H9 (cell line): ENCODE measurements around the gene MAZ. TPM values are rescaled to one million over a fixed set of nuclear protein-coding genes. Genes with fewer than 3 reads are reported as not detected.
"Not testable (repeated sequence)": the region's sequence is repeated elsewhere in the genome, so short reads cannot be mapped to it uniquely, and the experiment has no call there.

Source experiments
- DNase-seq: peaks from one replicate; pipeline ENCODE4 v3.0.0-alpha.2; 2017
- H2AFZ ChIP-seq: one replicate; pipeline ENCODE4 v1.6.1; 2013; ENCODE audit warnings: mild to moderate bottlenecking, low read length, control low read depth, moderate library complexity
- H2AK5ac ChIP-seq: 2 replicates; pipeline ENCODE4 v1.6.1; 2013; ENCODE audit warnings: low read length, control low read depth, mixed read lengths; ENCODE audit not compliant: insufficient read length
- H2BK120ac ChIP-seq: one replicate; pipeline ENCODE4 v1.6.1; 2013; ENCODE audit warnings: low read depth, mild to moderate bottlenecking, low read length, control low read depth, inconsistent platforms; ENCODE audit not compliant: poor library complexity, severe bottlenecking
- H2BK12ac ChIP-seq: 2 replicates; pipeline ENCODE4 v1.6.1; 2013; ENCODE audit warnings: low read length, control low read depth, mixed read lengths, low read depth; ENCODE audit not compliant: insufficient read length
- H2BK15ac ChIP-seq: 2 replicates; pipeline ENCODE4 v1.6.1; 2013; ENCODE audit warnings: low read depth, low read length, control low read depth
- H2BK20ac ChIP-seq: one replicate; pipeline ENCODE4 v1.6.1; 2013; ENCODE audit warnings: low read depth, mild to moderate bottlenecking, low read length, control low read depth, inconsistent platforms; ENCODE audit not compliant: poor library complexity, severe bottlenecking
- H2BK5ac ChIP-seq: 2 replicates; pipeline ENCODE4 v1.6.1; 2013; ENCODE audit warnings: low read length, control low read depth, mixed read lengths; ENCODE audit not compliant: insufficient read length
- H3K14ac ChIP-seq: 2 replicates; pipeline ENCODE4 v1.6.1; 2013; ENCODE audit warnings: low read length, control low read depth; ENCODE audit not compliant: insufficient read depth
- H3K18ac ChIP-seq: 2 replicates; pipeline ENCODE4 v1.6.1; 2013; ENCODE audit warnings: low read depth, mild to moderate bottlenecking, mixed read lengths, low read length, control low read depth; ENCODE audit not compliant: insufficient read length
- H3K23ac ChIP-seq: 2 replicates; pipeline ENCODE4 v1.6.1; 2013; ENCODE audit warnings: low read length, control low read depth, mixed read lengths, low read depth; ENCODE audit not compliant: insufficient read length
- H3K23me2 ChIP-seq: 2 replicates; pipeline ENCODE4 v1.6.1; 2013; ENCODE audit warnings: low read depth, mild to moderate bottlenecking, mixed read lengths, low read length, control low read depth; ENCODE audit not compliant: insufficient read length, poor library complexity, severe bottlenecking
- H3K27ac ChIP-seq: 2 replicates; pipeline ENCODE4 v1.5.1; 2013; ENCODE audit warnings: low read length, control low read depth, mixed read lengths, low read depth; ENCODE audit not compliant: insufficient read length
- H3K27me3 ChIP-seq: 2 replicates; pipeline ENCODE4 v1.6.1; 2013; ENCODE audit warnings: low read length, control low read depth, inconsistent platforms; ENCODE audit not compliant: insufficient read depth
- H3K4ac ChIP-seq: 2 replicates; pipeline ENCODE4 v1.6.1; 2013; ENCODE audit warnings: low read depth, mild to moderate bottlenecking, control low read depth, inconsistent platforms, low read length, moderate library complexity
- H3K4me1 ChIP-seq: 2 replicates; pipeline ENCODE4 v1.6.1; 2013; ENCODE audit warnings: low read length, control low read depth, inconsistent platforms; ENCODE audit not compliant: insufficient read depth
- H3K4me2 ChIP-seq: 2 replicates; pipeline ENCODE4 v1.6.1; 2013; ENCODE audit warnings: low read length, control low read depth, mixed read lengths; ENCODE audit not compliant: insufficient read length, insufficient read depth
- H3K56ac ChIP-seq: 2 replicates; pipeline ENCODE4 v1.6.1; 2013; ENCODE audit warnings: low read depth, mild to moderate bottlenecking, mixed read lengths, low read length, control low read depth; ENCODE audit not compliant: insufficient read length
- H3K79me1 ChIP-seq: 2 replicates; pipeline ENCODE4 v1.6.1; 2013; ENCODE audit warnings: low read depth, mild to moderate bottlenecking, moderate library complexity, low read length, control low read depth, inconsistent platforms; ENCODE audit not compliant: insufficient read depth, poor library complexity, severe bottlenecking
- H3K79me2 ChIP-seq: 2 replicates; pipeline ENCODE4 v1.6.1; 2013; ENCODE audit warnings: low read length, control low read depth, inconsistent platforms; ENCODE audit not compliant: insufficient read depth
- H3K9ac ChIP-seq: 2 replicates; pipeline ENCODE4 v1.6.1; 2013; ENCODE audit warnings: low read length, control low read depth, mixed read lengths; ENCODE audit not compliant: insufficient read length; ENCODE audit errors: extremely low read depth
- H3K9me3 ChIP-seq: one replicate; pipeline ENCODE4 v1.6.1; 2013; ENCODE audit warnings: low read depth, low read length, inconsistent platforms; ENCODE audit not compliant: control insufficient read depth
- H3T11ph ChIP-seq: one replicate; pipeline ENCODE4 v1.6.1; 2013; ENCODE audit warnings: mild to moderate bottlenecking, low read length, control low read depth, inconsistent platforms
- H4K20me1 ChIP-seq: one replicate; pipeline ENCODE4 v1.6.1; 2013; ENCODE audit not compliant: control insufficient read depth, insufficient read length, insufficient read depth
- H4K5ac ChIP-seq: 2 replicates; pipeline ENCODE4 v1.6.1; 2013; ENCODE audit warnings: low read depth, mild to moderate bottlenecking, mixed read lengths, low read length, control low read depth; ENCODE audit not compliant: insufficient read length
- H4K8ac ChIP-seq: replicated peaks from 2 replicates; pipeline ENCODE4 v1.6.1; 2013; ENCODE audit warnings: low read length, control low read depth, mixed read lengths, low read depth; ENCODE audit not compliant: insufficient read length
- H4K91ac ChIP-seq: 2 replicates; pipeline ENCODE4 v1.6.1; 2013; ENCODE audit warnings: low read depth, mild to moderate bottlenecking, moderate library complexity, mixed read lengths, low read length, control low read depth; ENCODE audit not compliant: insufficient read length
- H3K27ac Mint-ChIP-seq, 3 experiments: 2 replicates in 2 of 3; 3 replicates in 1 of 3; pipeline ENCODE4 v1.8.0; 2020 to 2021; ENCODE audit warnings: mixed read lengths in 3 of 3, mild to moderate bottlenecking in 1 of 3, moderate library complexity in 1 of 3
- H3K27me3 Mint-ChIP-seq: 2 replicates; pipeline ENCODE4 v1.8.0; 2021; ENCODE audit warnings: low read depth, mild to moderate bottlenecking, moderate library complexity, mixed read lengths
- H3K36me3 Mint-ChIP-seq, 3 experiments: 2 replicates in 2 of 3; 3 replicates in 1 of 3; pipeline ENCODE4 v1.8.0; 2020 to 2021; ENCODE audit warnings: low read depth in 3 of 3, mixed read lengths in 3 of 3; ENCODE audit not compliant: insufficient read depth in 1 of 3
- H3K4me1 Mint-ChIP-seq, 2 experiments: 2 replicates each; pipeline ENCODE4 v1.8.0; 2020; ENCODE audit warnings: mixed read lengths in 2 of 2
- H3K4me3 Mint-ChIP-seq, 2 experiments: 2 replicates in 1 of 2; 3 replicates in 1 of 2; pipeline ENCODE4 v1.8.0; 2020 to 2021; ENCODE audit warnings: mild to moderate bottlenecking in 2 of 2, mixed read lengths in 2 of 2, moderate library complexity in 1 of 2
- H3K9me3 Mint-ChIP-seq, 2 experiments: 2 replicates in 1 of 2; 3 replicates in 1 of 2; pipeline ENCODE4 v1.8.0; 2020; ENCODE audit warnings: mild to moderate bottlenecking in 2 of 2, mixed read lengths in 2 of 2, moderate library complexity in 1 of 2
- CTCF ChIP-seq: fragments of 200-600 bp; sonication (generic); conservative IDR thresholded peaks from 3 replicates; pipeline ENCODE4 v1.8.0; 2021; ENCODE audit warnings: antibody characterized with exemption, mild to moderate bottlenecking
- WGBS: extraction: QIAGEN DNeasy Blood & Tissue Kit; methylation state at CpG from one replicate; pipeline ENCODE4 v1.1.7; 2013; ENCODE audit warnings: missing lambda C conversion rate, low lambda C conversion rate, mixed read lengths; ENCODE audit not compliant: insufficient read length; ENCODE audit errors: extremely low coverage; 5-methylcytosine and 5-hydroxymethylcytosine counted together
- total RNA-seq: library from RNA; stranded (reverse); gene quantifications from 2 replicates; pipeline ENCODE4 v1.2.1, GENCODE V29; 2021

MAZ gene
- total RNA-seq, 1 experiment from 2014 or later: 412 TPM

GRCh38 chr16:29831490-29831889, 25.2 kb downstream of the MAZ start:
- Histone ChIP-seq H3K27me3 (no peaks in the 10 kb centered on the region), H2BK120ac (no peak overlapping the region)

GRCh38 chr16:29833219-29833618, 26.9 kb downstream of the MAZ start:
- H2BK5ac ChIP-seq, H3K79me1 ChIP-seq, H3K4ac ChIP-seq, H2BK12ac ChIP-seq, H3K27me3 Mint-ChIP-seq, H2BK120ac ChIP-seq, H2BK20ac ChIP-seq, H2AFZ ChIP-seq, H3K4me1 ChIP-seq, H3K79me2 ChIP-seq, H3K14ac ChIP-seq, H3K23ac ChIP-seq, DNase-seq, H2AK5ac ChIP-seq, H3K27me3 ChIP-seq, H3K9me3 ChIP-seq, H2BK15ac ChIP-seq, H3K9me3 Mint-ChIP-seq, H3K4me2 ChIP-seq, H4K5ac ChIP-seq, H3T11ph ChIP-seq, H3K9ac ChIP-seq, H3K56ac ChIP-seq, H3K4me1 Mint-ChIP-seq, H4K91ac ChIP-seq, H3K36me3 Mint-ChIP-seq, H4K8ac ChIP-seq, H3K27ac ChIP-seq, H3K27ac Mint-ChIP-seq, H3K4me3 Mint-ChIP-seq, H4K20me1 ChIP-seq, H3K23me2 ChIP-seq, H3K18ac ChIP-seq: not testable (repeated sequence)
- WGBS: no CpG with 5 or more reads among the region's 4 CpGs

More at GRCh38 chr16:29831490-29831889, 25.2 kb downstream of the MAZ start:
- Mint-ChIP-seq H3K4me1 (peaks cover 0 to 3% of the 10 kb centered on the region in 2 experiments; a peak in 2 of 4 replicates), H3K9me3 (no peaks in the 10 kb centered on the region), H3K4me3 (no peak overlapping the region), H3K27me3 (no peaks in the 10 kb centered on the region; the same call in 1 of the 2 replicates), H3K36me3 (no peaks in the 10 kb centered on the region), H3K27ac (no peak overlapping the region)
- Histone ChIP-seq H3K23ac (no peak overlapping the region), H3K4ac (no peak overlapping the region), H2BK5ac (no peak overlapping the region), H4K20me1 (no peaks in the 10 kb centered on the region), H2AK5ac (no peak overlapping the region), H3K23me2 (peaks cover 4% of the 10 kb centered on the region), H3T11ph (no peak overlapping the region), H3K14ac (no peak overlapping the region), H4K5ac (no peak overlapping the region), H3K9ac (no peak overlapping the region), H3K27ac (no peak overlapping the region), H3K79me1 (no peaks in the 10 kb centered on the region), H2BK15ac (no peak overlapping the region), H3K79me2 (no peaks in the 10 kb centered on the region), H2BK12ac (no peak overlapping the region), H3K4me2 (no peak overlapping the region), H3K56ac (no peak overlapping the region), H4K91ac (no peak overlapping the region), H2BK20ac (no peak overlapping the region), H3K9me3 (no peaks in the 10 kb centered on the region), H3K18ac (no peak overlapping the region), H3K4me1 (peaks cover 2% of the 10 kb centered on the region; the same call in 1 of the 2 replicates), H2AFZ (no peak overlapping the region), H4K8ac (no peak overlapping the region)
- DNase-seq: no peak
- TF ChIP-seq CTCF: no peak
- WGBS: no CpG with 5 or more reads among the region's 2 CpGs
